ENCODE measurements around the gene TRMT112.

The TRMT112 gene

DNA sequence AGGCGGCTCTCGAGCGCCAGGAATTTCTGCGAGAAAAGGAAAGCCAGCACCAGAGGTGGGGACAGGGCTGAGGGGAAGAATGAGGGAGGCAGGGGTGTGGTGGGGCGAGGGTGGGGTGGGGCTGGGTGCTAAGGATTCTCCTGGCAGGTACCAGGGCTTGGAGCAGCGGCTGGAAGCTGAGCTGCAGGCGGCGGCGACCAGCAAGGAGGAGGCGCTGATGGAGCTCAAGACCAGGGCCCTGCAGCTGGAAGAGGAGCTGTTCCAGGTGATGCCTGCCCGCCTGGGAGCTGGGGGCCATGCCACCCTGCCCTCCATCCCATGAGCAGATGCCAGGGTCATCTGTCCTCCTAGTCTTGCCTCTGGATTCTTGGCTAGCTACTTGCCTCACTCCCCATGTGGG lies 32.0 kb upstream of the TRMT112 start:
- no peak for DNase-seq

DNA sequence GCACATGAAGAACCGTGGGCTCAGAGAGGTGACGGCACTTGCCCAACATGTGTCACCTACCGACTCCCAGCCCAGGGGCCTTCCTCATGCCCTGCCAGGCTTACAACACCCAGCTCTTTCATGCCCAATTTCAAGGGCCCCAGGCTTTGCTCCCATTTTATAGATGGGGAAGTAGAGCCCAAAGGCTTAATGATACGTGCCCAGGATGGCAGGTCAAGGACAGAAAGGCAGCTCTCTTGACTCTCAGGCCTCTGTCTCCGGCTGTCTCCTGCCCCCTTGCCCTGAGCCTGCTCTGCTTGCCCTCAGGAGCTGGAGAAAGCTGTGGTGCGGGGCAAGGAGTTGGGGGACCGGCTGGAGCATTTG lies 31.6 kb upstream of the TRMT112 start:
- no peak for DNase-seq

DNA sequence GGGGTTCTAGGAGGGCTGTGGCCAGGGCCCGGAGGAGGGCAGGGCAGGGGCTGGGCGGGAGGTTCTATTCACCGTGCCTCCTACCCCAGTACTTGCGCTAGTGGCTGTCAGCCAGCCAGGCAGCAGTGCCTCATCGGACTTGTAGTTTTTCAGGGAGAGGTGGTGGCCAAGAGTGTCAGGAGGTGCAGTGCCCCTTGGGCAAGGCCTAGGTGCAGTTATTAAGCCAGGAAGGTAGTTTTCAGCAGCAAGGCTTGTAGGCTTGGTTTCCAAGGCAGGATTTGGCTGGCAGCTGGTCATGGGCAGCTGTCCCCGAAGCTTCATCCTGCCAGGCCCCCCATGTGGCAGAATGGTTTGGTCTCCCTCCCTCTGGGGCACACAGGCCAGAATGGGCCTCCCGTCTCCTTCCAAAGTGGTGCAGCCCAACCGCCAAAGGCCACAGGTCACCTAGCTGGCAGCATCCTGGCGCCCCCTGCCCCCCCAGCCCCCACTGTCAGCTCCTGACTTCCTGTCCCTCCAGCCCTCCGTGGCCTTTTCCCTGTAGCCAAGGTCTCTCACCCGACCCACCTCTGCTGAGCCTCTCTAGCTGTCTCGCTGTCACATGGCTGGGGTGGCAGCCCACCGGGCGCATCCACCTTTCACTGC lies 31.1 kb upstream of the TRMT112 start:
- no peak for DNase-seq

DNA sequence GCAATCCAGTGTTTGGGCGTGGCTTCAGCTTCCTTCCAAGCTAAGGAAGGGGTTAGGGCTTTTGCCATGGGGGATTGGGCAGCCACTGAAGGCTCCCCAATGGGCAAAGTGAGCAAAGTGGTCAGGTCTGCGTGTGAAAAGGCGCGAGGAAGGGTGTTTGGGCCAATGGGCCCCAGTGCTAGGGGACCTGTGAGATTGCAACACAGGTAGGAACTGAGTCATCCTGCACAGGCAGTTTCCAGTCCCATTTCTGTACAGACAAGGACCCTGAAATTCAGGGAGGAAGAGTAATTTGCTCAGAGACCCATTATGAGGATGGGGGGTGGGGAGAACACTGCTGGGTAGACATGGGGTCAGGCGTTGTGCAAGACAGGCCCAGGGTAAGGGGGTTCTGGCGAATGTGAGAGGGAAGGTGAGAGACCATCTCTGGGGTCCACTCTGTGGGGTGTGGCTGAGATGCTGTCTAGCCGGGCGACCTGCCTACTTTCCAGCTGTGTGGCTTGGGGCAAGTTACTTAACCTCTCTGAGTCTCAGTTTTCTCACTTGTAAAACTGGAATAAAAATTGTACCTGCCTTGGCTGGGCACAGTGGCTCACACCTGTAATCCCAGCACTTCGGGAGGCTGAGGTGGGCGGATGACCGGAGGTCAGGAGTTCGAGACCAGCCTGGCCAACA lies 30.0 kb upstream of the TRMT112 start:
- no peak for DNase-seq

DNA sequence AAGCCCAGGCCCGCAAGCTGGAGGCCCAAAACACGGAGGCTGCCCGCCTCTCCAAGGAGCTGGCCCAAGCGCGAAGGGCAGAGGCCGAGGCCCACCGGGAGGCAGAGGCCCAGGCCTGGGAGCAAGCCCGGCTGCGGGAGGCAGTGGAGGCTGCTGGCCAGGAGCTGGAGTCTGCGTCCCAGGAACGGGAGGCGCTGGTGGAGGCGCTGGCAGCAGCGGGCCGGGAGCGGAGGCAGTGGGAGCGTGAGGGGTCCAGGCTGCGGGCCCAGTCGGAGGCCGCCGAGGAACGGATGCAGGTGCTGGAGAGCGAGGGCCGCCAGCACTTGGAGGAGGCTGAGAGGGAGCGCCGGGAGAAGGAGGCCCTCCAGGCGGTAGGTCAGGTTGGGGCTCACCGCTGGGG lies 27.4 kb upstream of the TRMT112 start:
- no peak for DNase-seq

DNA sequence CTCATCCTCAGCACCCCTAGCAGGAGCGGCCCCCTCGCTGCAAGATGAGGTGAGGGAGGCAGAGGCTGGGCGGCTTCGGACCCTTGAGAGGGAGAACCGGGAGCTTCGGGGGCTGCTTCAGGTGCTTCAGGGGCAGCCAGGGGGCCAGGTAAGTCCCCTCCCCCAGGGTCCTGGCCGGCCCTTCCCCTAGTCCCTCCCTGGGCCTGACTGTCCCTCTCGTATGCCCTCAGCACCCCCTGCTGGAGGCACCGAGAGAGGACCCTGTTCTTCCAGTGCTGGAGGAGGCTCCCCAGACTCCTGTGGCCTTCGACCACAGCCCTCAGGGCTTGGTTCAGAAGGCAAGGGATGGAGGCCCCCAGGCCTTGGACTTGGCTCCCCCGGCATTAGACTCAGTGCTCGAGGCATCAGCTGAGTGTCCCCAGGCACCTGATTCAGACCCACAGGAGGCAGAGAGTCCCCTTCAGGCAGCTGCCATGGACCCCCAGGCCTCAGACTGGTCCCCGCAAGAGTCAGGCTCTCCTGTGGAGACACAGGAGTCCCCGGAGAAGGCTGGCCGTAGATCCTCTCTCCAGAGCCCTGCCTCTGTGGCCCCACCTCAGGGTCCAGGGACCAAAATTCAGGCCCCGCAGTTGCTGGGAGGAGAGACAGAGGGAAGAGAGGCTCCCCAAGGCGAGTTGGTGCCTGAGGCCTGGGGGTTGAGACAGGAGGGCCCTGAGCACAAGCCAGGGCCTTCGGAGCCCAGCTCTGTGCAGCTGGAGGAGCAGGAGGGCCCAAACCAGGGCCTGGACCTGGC lies 26.6 kb upstream of the TRMT112 start:
- no peak for DNase-seq

DNA sequence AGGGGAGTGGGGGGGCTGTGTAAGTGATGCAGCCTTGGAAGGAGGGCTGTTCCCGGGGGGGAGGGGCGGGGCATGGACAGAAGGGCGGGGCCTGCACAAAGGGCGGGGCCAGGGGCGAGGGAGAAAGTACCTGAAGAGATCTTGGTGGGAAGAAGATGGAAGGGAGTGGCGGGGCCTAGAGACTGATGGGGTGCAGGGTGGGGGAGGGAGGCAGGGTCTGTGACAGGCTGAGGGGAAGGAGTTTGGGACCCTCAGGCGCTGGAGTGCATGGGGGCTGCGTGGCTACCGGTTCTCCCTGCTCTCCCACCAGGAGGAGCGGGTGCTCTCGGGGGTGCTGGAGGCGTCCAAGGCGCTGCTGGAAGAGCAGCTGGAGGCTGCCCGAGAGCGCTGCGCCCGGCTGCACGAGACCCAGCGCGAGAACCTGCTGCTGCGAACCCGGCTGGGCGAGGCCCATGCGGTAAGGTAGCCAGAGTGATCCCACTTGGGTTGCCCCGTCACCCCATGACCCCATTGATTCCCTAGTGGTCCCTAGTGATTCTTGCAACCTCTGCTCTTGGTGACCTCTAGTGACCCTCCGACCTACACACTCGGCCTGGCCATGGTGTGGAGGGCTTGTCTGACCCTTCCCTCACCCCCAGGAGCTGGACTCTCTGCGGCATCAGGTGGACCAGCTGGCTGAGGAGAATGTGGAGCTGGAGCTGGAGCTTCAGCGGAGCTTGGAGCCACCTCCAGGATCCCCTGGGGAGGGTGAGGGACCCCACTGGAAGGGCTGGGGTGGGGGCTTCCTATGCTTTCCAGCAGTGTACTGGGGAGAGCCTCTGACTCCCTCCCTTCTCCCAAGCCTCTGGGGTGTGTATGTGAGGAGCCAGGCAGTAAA lies 25.7 kb upstream of the TRMT112 start:
- DNase-seq: no peak

DNA sequence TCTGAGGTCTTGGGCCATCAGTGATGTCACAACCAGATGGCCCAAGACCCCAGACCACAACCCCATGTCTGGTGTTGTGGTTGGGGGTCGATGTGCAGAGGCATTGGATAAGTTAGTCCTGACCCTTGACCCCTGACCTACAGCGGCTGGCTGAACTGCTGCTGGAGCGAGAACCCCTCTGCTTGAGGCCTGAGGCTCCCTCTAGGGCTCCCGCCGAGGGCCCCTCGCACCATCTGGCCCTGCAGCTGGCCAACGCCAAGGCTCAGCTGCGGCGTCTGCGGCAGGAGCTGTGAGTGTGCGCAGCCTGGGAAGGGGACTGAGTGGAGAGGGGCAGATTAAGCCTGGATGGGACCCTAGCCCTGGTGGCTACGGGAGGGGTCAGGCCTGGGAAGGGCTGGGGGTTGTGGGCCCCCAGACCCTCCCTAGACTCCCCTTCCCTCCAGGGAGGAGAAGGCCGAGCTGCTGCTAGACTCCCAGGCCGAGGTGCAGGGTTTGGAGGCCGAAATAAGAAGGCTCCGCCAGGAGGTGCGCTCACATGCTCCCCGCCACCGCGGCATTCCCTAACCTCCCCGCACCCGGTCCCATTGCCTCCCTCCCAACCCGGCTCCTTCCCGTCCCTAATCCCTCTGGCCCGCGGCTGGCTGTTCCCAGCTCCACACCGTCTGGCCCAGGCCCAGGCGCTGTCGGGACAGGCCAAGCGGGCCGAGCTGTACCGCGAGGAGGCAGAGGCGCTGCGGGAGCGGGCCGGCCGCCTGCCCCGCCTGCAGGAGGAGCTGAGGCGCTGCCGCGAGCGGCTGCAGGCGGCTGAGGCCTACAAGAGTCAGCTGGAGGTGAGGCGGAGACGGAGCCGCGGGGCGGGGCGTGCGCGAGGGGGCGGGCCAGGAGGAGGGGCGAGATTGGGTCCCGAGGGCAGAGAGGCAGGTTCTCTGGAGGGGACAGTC lies 24.8 kb upstream of the TRMT112 start:
- peak; percentile 92 to 95 for DNase-seq

DNA sequence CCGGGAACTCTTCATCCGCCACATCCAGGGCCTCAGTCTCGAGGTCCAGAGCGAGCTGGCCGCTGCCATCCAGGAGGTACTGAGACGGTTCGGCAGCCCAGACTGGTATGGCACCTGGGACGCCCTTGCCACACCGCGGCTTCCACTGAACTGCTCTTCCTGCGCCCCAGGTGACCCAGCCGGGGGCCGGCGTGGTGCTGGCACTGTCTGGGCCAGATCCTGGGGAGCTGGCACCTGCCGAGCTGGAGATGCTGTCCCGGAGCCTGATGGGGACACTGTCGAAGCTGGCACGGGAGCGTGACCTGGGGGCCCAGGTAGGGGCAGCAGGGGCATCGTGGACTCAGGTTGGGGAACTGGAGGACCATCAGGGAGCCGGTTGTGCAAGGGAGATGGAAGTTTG lies 24.1 kb upstream of the TRMT112 start:
- DNase-seq: no peak

DNA sequence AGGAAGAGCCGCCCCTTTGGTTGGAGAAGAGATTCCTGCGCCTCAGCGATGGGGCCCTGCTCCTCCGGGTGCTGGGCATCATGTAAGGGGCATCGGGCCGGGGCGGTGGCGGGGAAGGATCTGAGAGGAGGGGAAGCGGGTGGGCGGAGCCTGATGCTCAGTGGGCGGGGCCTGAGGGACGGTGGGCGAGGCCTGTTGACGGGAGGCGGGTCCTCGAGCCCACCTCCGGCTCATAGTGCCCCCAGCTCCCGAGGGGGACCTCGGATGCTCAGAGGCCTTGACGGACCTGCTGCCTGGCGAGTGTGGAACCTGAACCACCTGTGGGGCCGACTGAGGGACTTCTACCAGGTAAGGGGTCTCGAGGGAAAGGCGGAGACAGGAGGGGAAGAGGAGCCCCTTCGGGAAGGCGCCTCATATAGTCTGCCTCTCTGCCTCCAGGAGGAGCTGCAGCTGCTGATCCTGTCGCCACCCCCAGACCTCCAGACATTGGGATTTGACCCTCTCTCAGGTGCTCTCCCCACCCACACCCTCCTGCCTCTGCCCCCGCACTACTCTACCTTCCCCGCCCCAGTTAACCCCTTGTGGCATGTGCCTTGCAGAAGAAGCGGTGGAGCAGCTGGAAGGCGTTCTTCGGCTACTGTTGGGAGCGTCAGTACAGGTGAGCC lies 23.4 kb upstream of the TRMT112 start:
- peak; percentile 83 to 90 for DNase-seq

DNA sequence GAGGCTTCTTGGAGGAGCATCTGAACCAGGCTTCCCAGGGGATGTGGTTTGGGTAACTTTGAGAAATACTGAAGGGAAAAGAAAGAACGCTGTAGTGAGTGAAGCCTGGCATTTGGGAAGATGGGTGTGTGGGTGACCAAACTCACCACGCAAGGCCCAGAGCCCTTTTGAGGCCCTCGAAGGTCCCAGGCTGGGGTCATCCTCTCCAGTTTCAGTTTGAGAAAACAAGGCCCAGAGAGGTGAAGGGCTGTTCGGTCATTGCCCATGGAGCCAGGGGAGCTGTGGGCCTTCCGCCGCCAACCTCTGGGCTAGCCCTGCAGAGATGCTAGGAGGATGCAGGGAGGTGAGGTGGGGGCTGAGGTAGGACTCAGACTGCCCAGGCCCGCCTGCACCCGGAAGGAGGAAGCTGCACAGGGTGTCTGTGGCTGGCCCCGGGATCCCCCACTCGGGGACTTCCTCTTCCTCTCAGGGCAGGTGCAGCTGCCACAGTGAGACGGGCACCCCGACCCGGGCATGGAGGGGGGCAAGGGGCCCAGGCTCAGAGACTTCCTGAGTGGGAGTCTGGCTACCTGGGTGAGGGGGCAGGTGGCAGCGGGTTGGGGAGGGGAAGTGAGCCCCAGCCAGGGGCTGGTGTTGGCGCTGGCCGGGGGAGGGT lies 22.5 kb upstream of the TRMT112 start, which contains the start of gene CCDC88B:
CCDC88B (plus strand) TSS at position 451 of the 655 bp plus-strand sequence; CDS start at position 514, 63 bp downstream.
- DNase-seq: peak; percentile 81 to 84

DNA sequence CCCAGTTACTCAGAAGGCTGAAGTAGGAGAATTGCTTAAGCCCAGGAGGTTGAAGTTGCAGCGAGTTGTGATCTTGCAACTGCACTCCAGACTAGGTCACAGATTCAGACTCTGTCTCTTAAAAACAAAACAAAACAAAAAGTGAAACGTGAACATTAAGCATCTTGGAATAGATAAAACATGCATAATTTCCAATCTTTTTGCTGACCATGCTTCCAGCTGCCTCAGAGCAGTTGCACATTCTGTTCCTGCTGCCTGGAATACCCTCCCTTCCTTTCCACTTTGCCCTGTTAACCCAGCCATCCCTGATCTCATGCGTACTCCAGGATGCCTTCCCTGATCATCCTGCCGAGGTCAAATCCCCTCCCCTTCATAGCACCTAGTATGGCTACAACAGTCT lies 21.9 kb upstream of the TRMT112 start:
- no peak for DNase-seq

DNA sequence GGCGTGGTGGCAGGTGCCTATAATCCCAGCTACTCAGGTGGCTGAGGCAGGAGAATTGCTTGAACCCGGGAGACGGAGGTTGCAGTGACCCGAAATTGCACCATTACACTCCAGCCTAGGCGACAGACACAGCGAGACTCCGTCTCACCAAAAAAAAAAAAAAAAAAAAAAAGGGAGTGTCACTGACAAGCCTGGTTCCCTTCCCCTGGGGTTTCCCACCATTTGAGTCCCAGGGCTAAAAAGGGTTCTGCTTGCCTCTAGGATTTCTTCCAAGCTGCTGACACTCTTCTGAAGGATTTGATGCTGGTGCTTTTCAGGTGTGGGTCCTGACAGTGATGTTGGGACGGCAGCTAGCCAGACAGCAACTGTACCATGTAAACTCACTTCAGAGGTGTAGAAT lies 21.4 kb upstream of the TRMT112 start:
- no peak for DNase-seq

DNA sequence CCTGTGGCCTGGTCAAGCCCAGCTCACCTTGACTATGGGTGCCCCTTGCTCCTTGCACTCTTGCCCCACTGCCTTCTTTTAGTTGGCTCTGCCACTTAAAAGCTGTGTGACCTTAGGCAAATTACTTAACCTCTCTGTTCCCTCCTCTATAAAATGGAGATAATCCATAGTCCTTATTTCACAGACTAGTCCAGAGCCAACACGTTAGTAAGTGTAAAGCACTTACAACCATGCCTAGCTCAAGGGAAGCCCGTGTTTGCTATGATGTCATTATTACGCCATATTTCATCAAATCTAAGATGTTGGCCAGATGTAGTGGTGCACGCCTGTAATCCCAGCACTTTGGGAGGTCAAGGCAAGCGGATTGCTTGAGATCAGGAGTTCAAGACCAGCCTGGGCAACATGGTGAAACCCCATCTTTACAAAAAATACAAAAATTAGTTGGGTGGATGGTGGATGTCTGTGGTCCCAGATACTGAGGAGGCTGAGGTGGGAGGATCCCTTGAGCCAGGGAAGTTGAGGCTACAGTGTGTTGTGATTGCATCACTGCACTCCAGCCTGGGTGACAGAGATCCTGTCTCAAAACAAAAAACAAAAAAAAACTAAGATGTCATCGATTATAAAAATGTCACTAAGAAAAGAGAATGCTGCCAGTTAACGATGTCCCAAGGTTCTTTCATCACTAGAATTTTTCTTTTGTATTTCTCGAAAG lies 20.3 kb upstream of the TRMT112 start:
- DNase-seq: no peak

DNA sequence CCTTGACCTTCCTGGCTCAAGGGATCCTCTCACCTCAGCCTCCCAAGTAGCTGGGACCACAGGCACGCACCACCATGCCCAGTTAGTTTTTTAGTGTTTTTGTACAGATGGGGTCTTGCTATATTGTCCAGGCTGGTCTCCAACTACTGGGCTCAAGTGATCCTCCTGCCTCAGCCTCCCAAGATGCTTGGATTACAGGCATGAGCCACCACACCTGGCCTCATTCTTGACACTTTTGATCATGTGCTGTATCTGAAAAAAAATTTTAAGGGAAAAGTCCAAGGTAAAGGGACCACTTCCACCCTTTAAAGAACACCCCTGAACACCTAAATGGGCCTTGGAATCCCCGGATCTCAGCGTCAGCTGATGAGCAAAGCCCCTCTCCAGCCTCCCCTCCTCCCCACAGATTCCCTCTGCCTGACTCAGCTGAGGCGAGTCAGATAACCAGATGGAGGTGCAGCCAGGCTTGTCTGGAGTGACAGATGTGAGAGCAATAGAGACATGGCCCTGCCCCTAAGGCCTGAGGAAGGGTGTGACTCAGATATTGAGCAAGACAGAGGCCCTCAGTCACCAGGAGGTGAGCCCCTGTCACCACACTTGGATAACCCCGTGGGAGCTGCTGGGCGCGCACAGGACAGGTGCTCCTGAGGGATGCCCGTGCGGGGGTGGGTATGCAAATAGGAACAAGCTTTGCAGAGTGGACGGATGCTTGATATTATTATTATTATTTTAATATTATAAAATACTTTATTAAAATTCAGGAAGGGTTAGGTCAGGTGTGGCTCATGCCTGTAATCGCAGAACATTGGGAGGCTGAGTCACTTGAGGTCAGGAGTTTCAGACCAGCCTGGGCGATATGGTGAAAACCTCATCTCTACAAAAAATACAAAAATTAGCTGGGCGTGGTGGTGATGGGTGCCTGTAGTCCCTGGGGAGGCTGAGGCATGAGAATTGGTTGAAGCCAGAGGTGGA lies 17.7 kb upstream of the TRMT112 start:
- peak; percentile 30 to 42 for DNase-seq

DNA sequence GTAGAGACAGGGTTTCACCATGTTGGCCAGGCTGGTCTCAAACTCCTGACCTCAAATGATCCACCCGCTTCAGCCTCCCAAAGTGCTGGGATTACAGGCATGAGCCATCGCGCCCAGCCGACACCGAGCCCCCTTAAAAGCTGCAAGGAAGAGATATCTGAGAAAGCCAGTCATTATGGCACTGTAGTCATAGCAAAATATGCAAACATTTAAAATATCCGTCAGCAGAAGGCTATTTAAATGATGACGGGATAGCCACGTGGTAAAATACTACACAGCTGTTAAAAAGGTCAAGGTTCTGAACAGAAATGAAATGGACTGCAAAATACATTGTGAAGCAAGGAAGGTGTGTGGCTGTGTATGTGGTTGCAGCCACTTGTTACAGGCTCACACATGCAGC lies 16.2 kb upstream of the TRMT112 start:
- no peak for DNase-seq

DNA sequence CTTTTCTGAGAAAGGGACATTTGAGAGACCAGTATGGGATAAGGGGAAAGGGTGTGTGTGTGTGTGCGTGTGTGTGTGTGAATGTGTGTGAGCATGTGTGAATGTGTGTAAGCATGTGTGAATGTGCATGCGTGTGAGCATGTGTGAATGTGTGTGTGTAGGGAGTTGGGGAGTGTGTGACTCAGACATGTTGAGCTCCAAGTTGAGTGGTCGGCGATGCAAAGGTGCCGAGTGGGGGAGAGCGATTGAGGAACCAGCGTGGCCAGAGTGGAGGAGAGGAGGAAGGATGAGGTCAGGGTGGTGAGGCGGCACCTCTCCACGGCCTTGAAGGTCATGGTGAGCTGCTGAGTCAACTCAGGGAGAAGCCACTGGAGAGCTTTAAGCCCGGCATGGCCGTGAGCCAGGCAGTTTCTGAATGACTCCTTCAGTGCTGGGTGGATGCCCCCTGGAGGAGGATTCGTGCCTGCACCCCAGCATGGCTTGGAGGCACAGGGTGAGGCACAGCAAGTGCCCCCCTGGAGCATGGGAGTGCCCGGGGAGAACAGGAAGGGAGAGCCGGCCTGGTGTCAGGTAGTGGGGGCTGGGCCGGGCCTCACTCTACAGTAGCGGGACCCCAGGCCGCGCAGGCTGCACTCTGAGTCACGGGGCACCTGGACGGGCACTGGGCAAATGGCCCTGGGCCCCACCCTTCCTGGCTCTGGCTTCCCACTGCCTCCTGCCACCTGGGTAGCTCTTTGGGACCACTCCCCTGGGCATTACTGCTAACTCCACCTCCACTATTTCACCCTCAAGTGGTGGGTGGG lies 14.4 kb upstream of the TRMT112 start:
- peak; percentile 68 to 82 for DNase-seq

DNA sequence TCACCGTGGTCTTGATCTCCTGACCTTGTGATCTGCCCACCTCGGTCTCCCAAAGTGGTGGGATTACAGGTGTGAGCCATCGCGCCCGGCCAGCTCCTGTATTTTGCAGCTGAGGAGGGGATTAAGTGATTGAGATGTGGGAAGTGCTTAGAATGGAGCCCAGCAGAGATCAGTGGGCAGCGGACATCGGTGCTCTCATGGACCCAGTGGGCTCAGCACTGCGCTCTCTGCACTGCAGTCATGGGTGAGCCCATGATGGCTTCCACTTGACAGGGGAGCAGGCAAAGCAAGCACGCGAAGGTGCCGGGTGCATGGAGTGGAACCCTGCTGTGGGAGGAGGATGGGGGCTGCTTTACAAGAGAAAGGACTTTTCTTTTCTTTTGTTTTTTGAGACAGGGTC lies 13.5 kb upstream of the TRMT112 start:
- no peak for DNase-seq

Data from stimulated activated CD4-positive, alpha-beta T cell treated with anti-CD3 and anti-CD28 coated beads, Interleukin-2, amount 100 ng/mL, for 24 hours (primary cell).